Naive thymus-derived CD8-positive, alpha-beta T cell (primary cell): Measurements from ENCODE around the gene ASMTL. TPM values are rescaled to one million over a fixed set of nuclear protein-coding genes. Genes with fewer than 3 reads are reported as not detected.
"Not testable (repeated sequence)": the region's sequence is repeated elsewhere in the genome, so short reads cannot be mapped to it uniquely, and the experiment has no call there.

ENCODE experiments used
- ATAC-seq, 2 donors: fragments of 150-1000 bp; cut with Tn5 transposase in 1 of 2; sonication (Bioruptor Pico), chemical (Tn5 transposase) in 1 of 2; 1 replicate in 1 of 2; 2 replicates in 1 of 2; pipeline ENCODE4 v1.10.0; 2021; ENCODE audit warnings: mild to moderate bottlenecking in 2 of 2, moderate library complexity in 2 of 2
- POLR2A ChIA-PET: fragments of 350-600 bp; sonication (Branson Sonifier 250); formaldehyde crosslinking; loops from one replicate; lab custom pipeline; 2021; ENCODE audit warnings: antibody characterized with exemption; lab: Charles Lee
- DNase-seq, 10 donors: peaks; one replicate each; pipeline versions ENCODE4 v3.0.0 to v3.0.0-alpha.2; 2020 to 2022
- H3K27ac Mint-ChIP-seq, 10 donors: one replicate each; pipeline ENCODE4 v1.8.0; 2020 to 2022; ENCODE audit warnings: mild to moderate bottlenecking in 10 of 10, mixed read lengths in 10 of 10, moderate library complexity in 4 of 10, inconsistent platforms in 1 of 10
- H3K27me3 Mint-ChIP-seq, 5 donors: one replicate each; pipeline ENCODE4 v1.8.0; 2021 to 2022; ENCODE audit warnings: mixed read lengths in 5 of 5
- H3K36me3 Mint-ChIP-seq, 3 donors: one replicate each; pipeline ENCODE4 v1.8.0; 2020 to 2022; ENCODE audit warnings: mixed read lengths in 3 of 3, mild to moderate bottlenecking in 2 of 3, inconsistent platforms in 1 of 3
- H3K4me1 Mint-ChIP-seq, 4 donors: one replicate each; pipeline ENCODE4 v1.8.0; 2021 to 2022; ENCODE audit warnings: mixed read lengths in 4 of 4
- H3K4me3 Mint-ChIP-seq, 10 donors: one replicate each; pipeline ENCODE4 v1.8.0; 2020 to 2022; ENCODE audit warnings: mild to moderate bottlenecking in 10 of 10, mixed read lengths in 10 of 10, moderate library complexity in 6 of 10, inconsistent platforms in 1 of 10
- H3K9me3 Mint-ChIP-seq, 9 donors: one replicate each; pipeline ENCODE4 v1.8.0; 2020 to 2022; ENCODE audit warnings: mixed read lengths in 9 of 9, mild to moderate bottlenecking in 3 of 9, inconsistent platforms in 1 of 9, moderate library complexity in 1 of 9
- polyA plus RNA-seq, 3 donors: library from polyadenylated mRNA; unstranded; fragments of 300-500 nt; fragmentation: Illumina TruSeq; gene quantifications; one replicate each; pipeline ENCODE4 v1.2.3, GENCODE V29; 2021
- total RNA-seq, 8 experiments: library from RNA in 2 of 8; stranded (reverse) in 2 of 8; gene quantifications; one replicate each; pipeline ENCODE4 v1.2.3 and lab custom pipeline; 2021 to 2026

Gene ASMTL
- total and polyA plus RNA-seq, 5 experiments from 2014 or later: 24.9 to 43.6 (median 37.8) TPM

DNA sequence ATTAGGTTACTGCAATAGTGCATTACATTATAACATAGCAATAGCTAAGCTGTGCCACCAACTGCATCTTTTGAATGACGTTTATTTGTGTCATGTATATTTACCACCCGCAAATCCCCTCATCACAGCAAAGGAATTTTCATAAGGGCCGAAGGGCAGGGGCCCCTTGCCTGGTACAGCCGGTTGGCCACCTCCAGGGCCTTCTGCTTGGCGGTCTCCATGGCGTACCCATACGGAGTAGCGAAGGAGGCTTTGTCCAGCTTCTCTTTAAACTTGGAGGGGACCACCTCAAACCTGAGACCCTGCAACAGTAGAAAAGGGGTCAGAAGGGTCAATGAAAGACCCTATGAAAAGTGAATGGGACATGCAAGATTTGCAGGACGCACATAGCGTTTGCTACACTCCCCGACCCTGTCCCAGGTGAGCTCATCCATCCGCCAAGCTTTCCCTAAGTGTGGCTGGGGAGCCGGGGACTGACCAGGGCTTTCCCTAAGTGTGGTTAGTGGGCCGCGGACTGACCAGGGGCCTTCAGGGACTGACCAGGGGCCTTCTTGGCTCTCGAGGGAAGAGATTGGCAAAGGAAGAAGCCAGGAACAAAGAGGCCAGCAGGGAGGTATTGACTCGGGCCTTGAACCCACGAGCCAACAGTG is 10.6 kb downstream of the ASMTL start:
- Mint-ChIP-seq H3K4me1 (peaks cover 0 to 17% (median 11%) of the 10 kb centered on the region in 4 donors), H3K27ac (peak overlapping the region in 1 of 10 donors; percentile 53), H3K9me3 (peaks cover 2 to 26% (median 11%) of the 10 kb centered on the region in 9 donors), H3K36me3 (peaks cover 15 to 68% (median 53%) of the 10 kb centered on the region in 3 donors), H3K27me3 (no peaks in the 10 kb centered on the region), H3K4me3 (no peak overlapping the region)
- DNase-seq (peak in 2 of 10 donors; percentile 16 to 36), ATAC-seq (no peak)
- POLR2A ChIA-PET: no interaction called here

DNA sequence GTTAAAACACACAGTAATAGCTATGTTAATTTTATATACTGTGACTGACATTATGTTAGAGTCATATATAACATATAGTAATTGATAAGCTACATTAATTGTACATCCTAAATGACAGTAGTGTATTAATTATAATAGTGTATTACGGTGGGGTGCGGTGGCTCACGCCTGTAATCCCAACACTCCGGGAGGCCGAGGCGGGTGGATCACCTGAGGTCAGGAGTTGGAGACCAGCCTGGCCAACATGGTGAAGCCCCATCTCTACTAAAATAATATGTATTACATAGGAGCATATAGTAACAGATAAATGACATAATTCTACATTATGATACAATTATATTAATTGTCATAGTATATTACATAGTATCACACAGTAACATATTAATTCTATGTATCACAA is 12.2 kb downstream of the ASMTL start:
- Mint-ChIP-seq H3K27ac (no peak overlapping the region), H3K9me3 (peaks cover 2 to 20% (median 11%) of the 10 kb centered on the region in 9 donors), H3K36me3 (peaks cover 18 to 72% (median 58%) of the 10 kb centered on the region in 3 donors), H3K27me3 (no peaks in the 10 kb centered on the region), H3K4me1 (peaks cover 0 to 16% (median 7%) of the 10 kb centered on the region in 4 donors), H3K4me3 (no peak overlapping the region)
- ATAC-seq (no peak), DNase-seq (peak in 1 of 10 donors; percentile 11)
- POLR2A ChIA-PET: no interaction called here

DNA sequence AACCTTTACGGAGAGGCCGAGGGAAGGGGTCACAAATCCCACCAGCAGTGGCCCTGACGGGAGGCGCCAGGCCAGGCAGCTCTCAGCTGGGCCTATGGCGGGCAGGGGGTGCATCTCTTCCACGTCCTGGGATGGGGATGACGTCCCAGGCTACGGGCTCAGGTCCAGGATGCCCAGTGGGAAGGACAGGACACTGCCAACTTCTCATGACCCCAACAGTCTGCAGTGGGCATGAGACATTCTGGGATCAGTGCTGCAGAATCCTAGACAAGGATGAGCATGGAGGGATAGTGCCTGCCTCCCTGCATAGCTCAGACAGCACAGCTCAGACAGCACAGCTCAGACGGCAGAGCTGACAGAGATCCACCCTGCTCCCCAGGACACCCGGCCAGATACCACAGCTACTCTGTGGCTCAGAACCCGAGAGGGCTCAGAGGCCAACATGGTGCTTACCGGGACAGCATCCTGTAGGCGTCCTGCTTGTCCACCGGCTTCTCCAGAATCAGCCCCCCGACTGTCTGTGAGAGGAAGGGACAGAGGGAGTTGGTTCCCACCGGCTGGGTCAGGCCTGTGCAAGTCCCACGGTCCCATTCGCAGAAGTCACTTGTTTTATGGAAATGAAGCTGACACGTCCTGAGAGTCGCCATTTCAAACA is 17.3 kb downstream of the ASMTL start:
- Mint-ChIP-seq H3K36me3 (peaks cover 7 to 71% (median 43%) of the 10 kb centered on the region in 3 donors), H3K4me1 (peaks cover 0 to 4% (median 0%) of the 10 kb centered on the region in 4 donors)
- peak in 1 of 10 donors; percentile 50 for DNase-seq

DNA sequence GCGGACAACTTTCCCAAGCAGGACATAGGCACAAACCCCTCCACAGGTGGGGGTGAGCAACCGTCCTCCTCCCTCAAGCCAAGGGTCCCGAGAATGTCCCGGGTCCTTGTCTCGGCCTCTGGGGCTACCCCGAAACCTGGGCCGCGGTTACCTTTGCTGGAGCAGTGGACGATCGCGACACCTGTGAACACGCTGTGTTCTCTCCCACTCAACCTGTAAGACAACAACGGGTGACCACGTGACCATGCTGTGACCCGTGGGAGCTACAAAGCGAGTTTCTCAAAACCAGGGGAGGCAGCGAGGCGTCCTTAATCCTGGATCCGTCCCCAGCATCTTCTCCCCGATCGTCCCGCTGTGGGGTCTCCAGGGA is 17.9 kb downstream of the ASMTL start:
- no peak for ATAC-seq
- Mint-ChIP-seq H3K27me3 (no peaks in the 10 kb centered on the region), H3K4me3 (no peak overlapping the region), H3K27ac (no peak overlapping the region), H3K4me1 (peaks cover 0 to 4% (median 0%) of the 10 kb centered on the region in 4 donors), H3K36me3 (peaks cover 7 to 65% (median 42%) of the 10 kb centered on the region in 3 donors), H3K9me3 (peaks cover 0 to 5% (median 0%) of the 10 kb centered on the region in 9 donors)
- POLR2A ChIA-PET: no interaction called here
- DNase-seq: peak in 1 of 10 donors; percentile 52

More for the DNA sequence above, 17.3 kb downstream of the ASMTL start:
- Mint-ChIP-seq H3K27ac (no peak overlapping the region), H3K27me3 (no peaks in the 10 kb centered on the region), H3K9me3 (peaks cover 0 to 5% (median 0%) of the 10 kb centered on the region in 9 donors), H3K4me3 (no peak overlapping the region)
- no peak for ATAC-seq
- POLR2A ChIA-PET: no interaction called here

DNA sequence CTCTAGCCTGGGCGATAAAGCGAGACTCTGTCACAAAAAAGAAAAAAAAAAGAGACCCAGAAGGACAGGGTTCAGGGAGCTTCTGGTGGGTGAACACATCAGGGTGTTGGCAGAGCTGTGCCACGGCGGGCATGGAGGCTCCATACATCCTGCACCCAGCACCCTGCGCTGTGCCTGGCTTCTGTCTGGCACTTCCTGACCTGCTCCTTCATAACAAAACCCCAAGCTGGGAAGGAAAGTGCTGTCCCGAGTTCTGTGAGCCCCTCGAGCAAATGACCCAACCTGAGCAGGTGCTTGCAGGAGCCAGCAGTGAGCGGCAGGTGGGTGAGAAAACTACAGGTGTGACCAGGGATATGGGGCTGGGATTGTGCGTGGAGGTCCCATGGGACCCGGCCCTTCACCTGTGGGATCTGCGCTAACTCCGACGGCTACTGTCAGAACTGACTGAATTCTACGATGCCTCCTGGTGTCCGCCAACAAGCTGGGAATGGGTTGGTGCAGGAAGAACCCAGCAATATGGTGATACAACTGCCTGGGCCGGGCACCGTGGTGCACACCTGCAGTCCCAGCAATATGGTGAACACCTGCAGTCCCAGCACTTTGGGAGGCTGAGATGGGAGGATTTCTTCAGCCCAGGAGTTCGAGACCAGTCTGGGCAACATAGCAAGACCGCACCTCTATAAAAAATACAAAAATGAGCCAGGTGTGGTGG is 18.9 kb downstream of the ASMTL start:
- peaks cover 7 to 58% (median 32%) of the 10 kb centered on the region in 3 donors for H3K36me3 Mint-ChIP-seq
- no peak overlapping the region for H3K4me3 Mint-ChIP-seq
- peaks cover 0 to 5% (median 0%) of the 10 kb centered on the region in 9 donors for H3K9me3 Mint-ChIP-seq
- H3K27ac Mint-ChIP-seq: peak overlapping the region in 1 of 10 donors; percentile 84
- peaks cover 0 to 4% (median 0%) of the 10 kb centered on the region in 4 donors for H3K4me1 Mint-ChIP-seq
- peak in 1 of 10 donors; percentile 54 for DNase-seq
- POLR2A ChIA-PET: no interaction called here
- peak in 1 of 2 donors; percentile 18 for ATAC-seq
- no peaks in the 10 kb centered on the region for H3K27me3 Mint-ChIP-seq

DNA sequence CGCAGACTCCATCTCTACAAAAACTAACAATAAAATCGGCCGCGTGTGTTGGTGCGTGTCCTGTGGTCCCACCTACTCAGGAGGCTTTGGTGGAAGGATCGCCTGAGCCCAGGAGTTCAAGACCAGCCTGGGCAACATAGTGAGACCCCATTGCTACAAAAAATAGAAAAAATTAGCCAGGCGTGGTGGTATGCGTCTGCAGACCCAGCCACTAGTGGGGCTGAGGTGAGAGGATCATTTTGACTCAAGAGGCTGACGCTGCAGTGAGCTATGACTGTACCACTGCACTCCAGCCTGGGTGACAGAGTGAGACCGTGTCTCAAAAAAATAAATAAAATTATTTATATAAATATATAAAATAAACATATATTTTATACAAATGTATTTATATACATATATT is 22.3 kb downstream of the ASMTL start:
- H3K27ac Mint-ChIP-seq: no peak overlapping the region
- no peaks in the 10 kb centered on the region for H3K9me3 Mint-ChIP-seq
- H3K27me3 Mint-ChIP-seq: no peaks in the 10 kb centered on the region
- POLR2A ChIA-PET: no interaction called here
- peaks cover 0 to 2% (median 0%) of the 10 kb centered on the region in 4 donors for H3K4me1 Mint-ChIP-seq
- ATAC-seq (no peak), DNase-seq (no peak)
- peaks cover 0 to 36% (median 14%) of the 10 kb centered on the region in 3 donors for H3K36me3 Mint-ChIP-seq
- no peak overlapping the region for H3K4me3 Mint-ChIP-seq

DNA sequence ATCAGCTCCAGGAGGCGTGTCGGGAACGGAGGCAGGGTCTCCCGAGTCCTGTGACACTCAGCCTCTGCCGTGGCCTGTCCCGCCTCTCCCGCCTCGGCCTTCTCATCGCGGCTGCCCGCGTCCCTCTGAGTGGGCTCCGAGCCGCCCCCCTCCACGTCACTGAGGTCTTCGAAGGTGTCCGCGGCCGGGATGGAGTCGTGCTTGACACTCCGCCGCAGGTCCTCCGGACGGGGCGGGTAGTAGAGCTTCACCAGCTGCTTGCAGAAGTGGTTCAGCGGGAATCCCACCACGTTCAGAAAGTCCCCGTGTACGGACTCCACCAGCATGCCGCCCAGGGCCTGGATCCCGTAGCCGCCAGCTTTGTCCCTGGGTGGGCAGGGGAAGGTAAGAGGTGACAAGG is 25.0 kb downstream of the ASMTL start:
- H3K9me3 Mint-ChIP-seq: peaks cover 0 to 21% (median 5%) of the 10 kb centered on the region in 9 donors
- peak overlapping the region in 2 of 10 donors; percentile 37 to 59 for H3K27ac Mint-ChIP-seq
- ATAC-seq: no peak
- H3K36me3 Mint-ChIP-seq: peaks cover 5 to 40% (median 29%) of the 10 kb centered on the region in 3 donors
- H3K4me1 Mint-ChIP-seq: peaks cover 0 to 10% (median 0%) of the 10 kb centered on the region in 4 donors
- peak in 1 of 10 donors; percentile 23 for DNase-seq
- H3K27me3 Mint-ChIP-seq: no peaks in the 10 kb centered on the region
- no peak overlapping the region for H3K4me3 Mint-ChIP-seq
- POLR2A ChIA-PET: no interaction called here

DNA sequence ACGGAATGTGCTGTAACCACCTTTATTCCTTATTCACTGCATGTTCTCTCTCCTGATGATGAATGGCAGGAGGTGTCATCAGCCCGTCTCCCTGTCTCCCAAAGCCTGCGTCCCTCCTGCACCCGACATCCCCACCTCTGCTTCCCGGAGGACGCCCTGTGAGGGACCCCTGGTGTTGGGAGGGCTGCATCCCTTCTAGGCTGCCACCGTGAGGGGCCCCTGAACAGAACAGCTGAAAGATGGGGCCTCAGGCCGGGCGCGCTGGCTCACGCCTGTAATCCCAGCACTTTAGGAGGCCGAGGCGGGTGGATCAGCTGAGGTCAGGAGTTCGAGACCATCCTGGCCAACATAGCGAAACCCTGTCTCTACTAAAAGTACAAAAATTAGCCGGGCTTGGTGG is 26.4 kb downstream of the ASMTL start:
- H3K4me1 Mint-ChIP-seq: peaks cover 0 to 10% (median under 1%) of the 10 kb centered on the region in 4 donors
- peaks cover 0 to 22% (median 8%) of the 10 kb centered on the region in 9 donors for H3K9me3 Mint-ChIP-seq
- peak overlapping the region in 2 of 10 donors; percentile 29 to 55 for H3K27ac Mint-ChIP-seq
- H3K27me3 Mint-ChIP-seq, POLR2A ChIA-PET, ATAC-seq: not testable (repeated sequence)
- peaks cover 9 to 47% (median 42%) of the 10 kb centered on the region in 3 donors for H3K36me3 Mint-ChIP-seq
- DNase-seq: peak in 1 of 10 donors; percentile 14
- H3K4me3 Mint-ChIP-seq: peak overlapping the region in 1 of 10 donors; percentile 48

DNA sequence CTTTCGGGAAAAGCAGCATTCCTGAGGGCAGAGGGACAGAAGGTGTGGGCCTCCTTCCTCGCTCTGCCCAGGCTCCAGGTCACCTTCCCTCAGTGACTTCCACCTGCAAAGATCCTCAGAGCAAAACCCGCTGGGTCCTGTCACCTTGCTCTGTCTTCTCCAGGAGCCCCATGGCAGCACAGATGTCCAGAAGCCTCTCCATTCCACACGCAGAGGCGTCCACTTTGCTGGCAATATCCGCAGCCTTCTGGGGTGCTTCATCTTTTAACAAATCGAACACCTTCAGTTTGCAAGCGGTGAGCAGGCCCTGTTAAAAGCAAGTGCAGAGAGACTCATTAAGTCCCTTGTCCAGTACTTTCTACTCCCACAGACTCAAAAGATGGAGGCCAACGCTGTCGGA is 27.3 kb downstream of the ASMTL start:
- Mint-ChIP-seq H3K36me3 (peaks cover 9 to 51% (median 49%) of the 10 kb centered on the region in 3 donors), H3K9me3 (peaks cover 0 to 24% (median 8%) of the 10 kb centered on the region in 9 donors), H3K27me3 (no peaks in the 10 kb centered on the region), H3K4me1 (peaks cover 0 to 12% (median under 1%) of the 10 kb centered on the region in 4 donors), H3K4me3 (no peak overlapping the region), H3K27ac (peak overlapping the region in 1 of 10 donors; percentile 81)
- POLR2A ChIA-PET: no interaction called here
- DNase-seq (peak in 1 of 10 donors; percentile 13), ATAC-seq (no peak)

DNA sequence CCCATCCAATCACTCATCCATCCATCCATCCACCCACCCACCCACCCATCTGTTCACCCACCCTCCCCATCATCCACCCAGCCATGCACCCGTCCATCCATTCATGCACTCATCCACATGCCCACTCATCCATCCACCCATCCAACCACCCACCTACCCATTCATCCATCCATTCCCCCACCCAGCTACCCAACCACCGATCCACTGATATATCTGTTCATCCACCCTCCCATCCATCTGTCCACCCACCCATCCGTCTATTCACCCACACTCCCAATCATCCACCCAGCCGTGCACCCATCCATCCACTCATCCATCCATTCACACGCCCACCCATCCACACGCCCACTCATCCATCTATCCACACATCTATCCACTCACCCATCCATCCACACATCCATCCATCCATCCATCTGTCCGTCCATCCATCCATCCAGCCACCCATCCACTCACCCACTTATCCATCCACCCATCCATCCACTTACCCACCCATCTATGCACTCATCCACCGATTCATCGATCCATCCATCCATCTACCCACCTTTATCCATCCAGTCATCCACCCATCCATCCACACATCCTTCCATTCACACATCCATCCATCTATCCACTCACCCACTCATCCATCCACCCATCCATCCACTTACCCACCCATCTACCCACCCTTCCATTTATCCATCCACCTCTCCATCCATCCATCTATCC is 28.4 kb downstream of the ASMTL start:
- Mint-ChIP-seq H3K27ac (peak overlapping the region in 1 of 10 donors; percentile 81), H3K27me3 (no peaks in the 10 kb centered on the region), H3K4me1 (peaks cover 0 to 20% (median 3%) of the 10 kb centered on the region in 4 donors), H3K9me3 (peaks cover 0 to 35% (median 12%) of the 10 kb centered on the region in 9 donors), H3K4me3 (no peak overlapping the region), H3K36me3 (peaks cover 17 to 56% (median 54%) of the 10 kb centered on the region in 3 donors)
- POLR2A ChIA-PET: no interaction called here
- DNase-seq (no peak), ATAC-seq (no peak)

DNA sequence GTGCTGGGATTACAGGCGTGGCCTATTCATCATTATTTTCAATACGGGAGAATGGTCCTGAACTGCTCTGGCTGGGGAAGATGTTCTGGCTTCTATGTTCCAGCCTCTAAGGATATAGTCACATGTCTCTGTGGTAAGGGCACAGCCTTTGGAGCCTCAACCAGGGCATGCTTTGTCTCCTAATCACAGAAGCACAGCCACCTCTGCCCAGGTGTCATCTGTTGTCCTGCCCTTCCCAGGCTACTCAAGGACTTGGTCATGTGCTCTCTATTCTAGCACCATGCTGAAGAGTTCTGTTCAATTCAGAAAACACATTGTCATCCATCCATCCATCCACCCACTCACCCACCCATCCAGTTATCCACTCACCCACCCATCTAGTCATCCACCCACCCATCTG is 29.5 kb downstream of the ASMTL start:
- Mint-ChIP-seq H3K36me3 (peaks cover 17 to 56% (median 56%) of the 10 kb centered on the region in 3 donors), H3K4me1 (peaks cover 0 to 20% (median 3%) of the 10 kb centered on the region in 4 donors), H3K4me3 (no peak overlapping the region), H3K27ac (peak overlapping the region in 2 of 10 donors; percentile 1 to 59), H3K27me3 (no peaks in the 10 kb centered on the region), H3K9me3 (peaks cover 0 to 35% (median 12%) of the 10 kb centered on the region in 9 donors)
- POLR2A ChIA-PET: no interaction called here
- peak in 1 of 10 donors; percentile 53 for DNase-seq
- ATAC-seq: no peak

DNA sequence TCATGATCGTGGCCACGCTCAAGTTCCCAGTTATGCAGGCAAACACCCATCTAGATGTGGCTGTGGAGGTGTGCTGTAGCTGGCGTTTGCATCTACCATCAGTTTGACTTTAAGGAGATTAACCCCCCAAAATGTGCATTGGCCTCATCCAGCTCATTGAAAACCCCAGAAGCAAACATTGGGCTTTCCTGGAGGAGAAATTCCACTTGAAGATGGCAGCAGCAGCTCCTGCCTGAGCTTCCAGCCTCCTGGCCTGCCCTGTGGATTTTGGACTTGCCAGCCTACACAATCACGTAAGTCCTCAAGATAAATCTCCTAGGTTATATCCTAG is 30.6 kb downstream of the ASMTL start:
- POLR2A ChIA-PET: no interaction called here
- Mint-ChIP-seq H3K27ac (peak overlapping the region in 1 of 10 donors; percentile 14), H3K36me3 (peaks cover 17 to 55% (median 53%) of the 10 kb centered on the region in 3 donors), H3K4me1 (peaks cover 0 to 20% (median 3%) of the 10 kb centered on the region in 4 donors), H3K27me3 (no peaks in the 10 kb centered on the region), H3K9me3 (peaks cover 0 to 35% (median 12%) of the 10 kb centered on the region in 9 donors), H3K4me3 (no peak overlapping the region)
- DNase-seq (peak in 1 of 10 donors; percentile 23), ATAC-seq (no peak)
